Heart right ventricle (tissue), 16 donors: ENCODE data around the gene PRDM16. TPM values are rescaled to one million over a fixed set of nuclear protein-coding genes. Genes with fewer than 3 reads are reported as not detected.

Experiments used
- ATAC-seq, 8 donors: fragments of 200-7000 bp; cut with Tn5 transposase; one replicate each; pipeline ENCODE4 v1.9.1; 2020; ENCODE audit warnings: mild to moderate bottlenecking in 8 of 8, moderate library complexity in 8 of 8, moderate number of reproducible peaks in 1 of 8
- DNase-seq, 2 donors: peaks; one replicate each; pipeline ENCODE4 v3.0.0-alpha.2; 2020
- H3K27ac ChIP-seq, 10 donors: fragments of 200-600 bp; sonication (generic) in 2 of 10; one replicate each; pipeline versions ENCODE4 v1.5.0 to v1.8.0; 2020 to 2022; ENCODE audit warnings: mild to moderate bottlenecking in 3 of 10
- H3K27me3 ChIP-seq, 7 donors: fragments of 200-600 bp; one replicate each; pipeline ENCODE4 v1.8.0; 2021 to 2022; ENCODE audit warnings: mild to moderate bottlenecking in 2 of 7
- H3K36me3 ChIP-seq, 9 donors: fragments of 200-600 bp; sonication (generic) in 1 of 9; one replicate each; pipeline versions ENCODE4 v1.5.0 to v1.8.0; 2020 to 2022; ENCODE audit warnings: mild to moderate bottlenecking in 2 of 9
- H3K4me1 ChIP-seq, 9 donors: fragments of 200-600 bp; sonication (generic) in 1 of 9; one replicate each; pipeline versions ENCODE4 v1.5.0 to v1.8.0; 2020 to 2022; ENCODE audit warnings: mild to moderate bottlenecking in 4 of 9
- H3K4me3 ChIP-seq, 10 donors: fragments of 200-600 bp; sonication (generic) in 2 of 10; one replicate each; pipeline versions ENCODE4 v1.5.0 to v1.8.0; 2020 to 2022; ENCODE audit warnings: mild to moderate bottlenecking in 7 of 10, moderate library complexity in 2 of 10
- H3K9me3 ChIP-seq, 11 donors: fragments of 200-600 bp in 10 of 11; sonication (generic) in 2 of 11; one replicate each; pipeline versions ENCODE4 v1.5.0 to v1.8.0; 2013 to 2022; ENCODE audit warnings: mild to moderate bottlenecking in 2 of 11, control low read depth in 1 of 11, moderate library complexity in 1 of 11
- CTCF ChIP-seq, 9 donors: fragments of 200-600 bp; sonication (generic) in 2 of 9; IDR thresholded peaks; one replicate each; pipeline versions ENCODE4 v1.5.0 to v1.8.0; 2021 to 2022; ENCODE audit warnings: antibody characterized with exemption in 9 of 9, mild to moderate bottlenecking in 5 of 9, moderate library complexity in 1 of 9
- WGBS, 2 donors: extraction: QIAGEN DNeasy Blood & Tissue Kit; methylation state at CpG; one replicate each; pipeline ENCODE4 v1.1.7; 2013; ENCODE audit warnings: inconsistent platforms in 1 of 2; 5-methylcytosine and 5-hydroxymethylcytosine counted together
- intact Hi-C, 10 donors: fragments of 100-400 bp; cut with DNase I; formaldehyde crosslinking; loops; one replicate each; pipeline versions ENCODE4 v1.11.1 to v1.14.2; 2022
- polyA plus RNA-seq, 2 donors: library from polyadenylated mRNA; stranded (reverse); fragments of 200-250 nt; gene quantifications; one replicate each; pipeline ENCODE4 v1.2.3, GENCODE V29; 2013
- total RNA-seq, 10 donors: library from RNA; stranded (reverse); fragmentation: NEBNext Ultra II Directional in 3 of 10; extraction: Animal tissue kit (Norgen Biotek cat#: 25700) in 3 of 10; gene quantifications; one replicate each; pipeline versions ENCODE4 v1.2.1 to v1.2.4, GENCODE V29; 2021 to 2023
- donor health status: Arrhythmogenic right ventricular cardiomyopathy.
- donor health status: ischemic (EF 13 %, LVEDD 7.1; RV severe dilation, severe dysfunction).
- donor health status: healthy with polysubstance abuse.
- donor health status: DM: no; HTN: yes; CAD: no.
- donor health status: DM: no; HTN: no; CAD: no.
- donor health status: ischemic (EF 25% LVEDD 6.9; RV normal size, moderate dysfunction).
- donor health status: ischemic (EF 25% LVEDD 5.7; RV mildly dilated, moderate dysfunction).
- donor health status: healthy.
- donor health status: DM: yes; HTN: yes; CAD: no.
- donor health status: Ischemic cardiomyopathy.
- donor health status: ischemic (EF 35%, LVEDD 5.7; RV mildly dilated, moderate dysfunction).
- donor health status: nonischemic (EF 11% LVEDD 7.7; RV severe dilation, severe dysfunction).
- donor health status: DM: yes; HTN: yes; CAD: no.
- donor health status: PGD.
- donor health status: ischemic (EF 29% LVEDD 5.4; RV normal size, mild dysfunction).
- donor health status: nonischemic (EF 23%, LVEDD 6.1; RV moderate dilation, normal function).

Gene PRDM16
- total and polyA plus RNA-seq, 12 donors: 4.1 to 25.9 (median 14.8) TPM

DNA sequence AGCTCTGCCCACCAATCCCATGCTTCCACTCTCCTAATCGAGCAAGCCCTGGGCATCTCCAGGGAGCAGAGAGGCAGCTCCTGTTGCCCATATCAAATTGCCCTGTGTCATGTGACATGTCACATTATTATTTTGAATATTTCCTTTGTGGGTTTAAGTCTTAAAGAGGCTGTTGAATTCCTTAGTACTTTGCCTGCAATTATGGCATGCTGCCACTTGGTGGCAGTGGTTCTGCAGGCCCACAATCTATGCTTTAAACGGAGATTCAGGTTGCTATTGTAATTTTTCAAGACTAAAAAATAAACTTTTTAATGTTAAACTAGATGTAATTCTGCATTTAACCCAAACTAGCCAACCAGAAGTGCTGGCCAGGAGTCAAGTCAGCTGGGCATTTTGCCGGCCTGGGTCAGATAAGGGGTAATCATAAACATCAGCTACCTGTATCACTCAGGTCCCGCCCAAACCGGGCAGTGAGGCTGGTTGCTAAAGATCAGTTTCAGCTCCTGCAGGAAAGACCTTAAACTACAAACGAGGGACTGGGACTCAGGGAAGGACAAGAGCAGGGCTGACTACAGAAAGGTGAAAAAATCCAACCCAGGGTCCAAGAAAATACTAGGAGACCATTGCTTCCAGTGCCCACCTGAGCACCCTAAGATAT, 348.2 kb downstream of the PRDM16 start:
- no peak overlapping the region for H3K4me3 ChIP-seq
- peaks cover 0 to 13% (median 4%) of the 10 kb centered on the region in 11 donors for H3K9me3 ChIP-seq
- peak in 7 of 9 donors; percentile 16 to 32 (median 26) for TF ChIP-seq CTCF (IDR thresholded peaks at IDR 0.05)
- no peak for DNase-seq
- H3K36me3 ChIP-seq: peaks cover 0 to 45% (median 0%) of the 10 kb centered on the region in 9 donors
- H3K27me3 ChIP-seq: no peaks in the 10 kb centered on the region
- no peak for ATAC-seq
- intact Hi-C loops: loop anchor here in 2 of 10 donors (10.0 kb wide), 2 partner anchors 132 to 352 kb away; partner anchors contain the start of gene PRDM16 (in 1 of the 2)
- peak overlapping the region in 3 of 10 donors; percentile 87 to 91 (median 90) for H3K27ac ChIP-seq
- WGBS, 2 donors: 89 to 92% methylated on average over 6 of the region's 6 CpGs
- peaks cover 3 to 51% (median 23%) of the 10 kb centered on the region in 9 donors for H3K4me1 ChIP-seq

DNA sequence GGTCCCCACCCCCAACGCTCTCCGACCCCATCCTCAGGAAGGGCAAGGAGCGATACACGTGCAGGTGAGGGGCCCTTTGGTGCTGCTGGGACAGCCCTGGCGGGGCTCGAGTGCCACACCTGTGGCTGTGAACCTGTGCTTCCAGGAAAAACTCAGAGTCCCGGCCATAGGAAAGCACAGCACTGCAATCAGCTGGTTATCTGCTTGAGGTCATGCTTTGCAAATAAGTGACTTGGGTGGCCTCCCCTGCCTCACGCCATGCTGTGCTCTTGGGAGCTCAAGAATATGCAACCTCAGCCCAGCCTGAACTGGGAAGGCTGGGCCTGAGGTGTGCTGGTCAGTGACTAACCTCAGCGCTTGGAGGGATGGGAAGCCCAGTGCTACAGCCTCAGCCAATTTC, 348.9 kb downstream of the PRDM16 start:
- no peak for TF ChIP-seq CTCF (IDR thresholded peaks at IDR 0.05)
- Histone ChIP-seq H3K27me3 (no peaks in the 10 kb centered on the region), H3K9me3 (peaks cover 0 to 13% (median 4%) of the 10 kb centered on the region in 11 donors), H3K36me3 (peaks cover 0 to 45% (median 0%) of the 10 kb centered on the region in 9 donors), H3K4me3 (no peak overlapping the region), H3K27ac (no peak overlapping the region), H3K4me1 (peaks cover 9 to 58% (median 30%) of the 10 kb centered on the region in 9 donors)
- WGBS, 2 donors: 81 to 89% methylated on average over 9 of the region's 9 CpGs
- DNase-seq (no peak), ATAC-seq (no peak)
- intact Hi-C loops: loop anchor here in 2 of 10 donors (10.0 kb wide), 2 partner anchors 133 to 353 kb away; partner anchors contain the start of gene PRDM16 (in 1 of the 2)

- Histone ChIP-seq H3K4me1 (peaks cover 13 to 61% (median 37%) of the 10 kb centered on the region in 9 donors), H3K36me3 (peaks cover 0 to 45% (median 0%) of the 10 kb centered on the region in 9 donors), H3K9me3 (peaks cover 0 to 13% (median 4%) of the 10 kb centered on the region in 11 donors), H3K4me3 (no peak overlapping the region), H3K27me3 (peaks cover 0 to 5% (median 0%) of the 10 kb centered on the region in 7 donors), H3K27ac (no peak overlapping the region)
- DNase-seq (no peak), ATAC-seq (no peak)
- 90 to 92% methylated on average over 8 of the region's 8 CpGs for WGBS, 2 donors
- intact Hi-C loops: loop anchor here in 2 of 10 donors (10.0 kb wide), 2 partner anchors 134 to 354 kb away; partner anchors contain the start of gene PRDM16 (in 1 of the 2)
- TF ChIP-seq CTCF (IDR thresholded peaks at IDR 0.05): no peak
Observed at GRCh38 chr1:3418600-3418999, 349.6 kb downstream of the PRDM16 start.

DNA sequence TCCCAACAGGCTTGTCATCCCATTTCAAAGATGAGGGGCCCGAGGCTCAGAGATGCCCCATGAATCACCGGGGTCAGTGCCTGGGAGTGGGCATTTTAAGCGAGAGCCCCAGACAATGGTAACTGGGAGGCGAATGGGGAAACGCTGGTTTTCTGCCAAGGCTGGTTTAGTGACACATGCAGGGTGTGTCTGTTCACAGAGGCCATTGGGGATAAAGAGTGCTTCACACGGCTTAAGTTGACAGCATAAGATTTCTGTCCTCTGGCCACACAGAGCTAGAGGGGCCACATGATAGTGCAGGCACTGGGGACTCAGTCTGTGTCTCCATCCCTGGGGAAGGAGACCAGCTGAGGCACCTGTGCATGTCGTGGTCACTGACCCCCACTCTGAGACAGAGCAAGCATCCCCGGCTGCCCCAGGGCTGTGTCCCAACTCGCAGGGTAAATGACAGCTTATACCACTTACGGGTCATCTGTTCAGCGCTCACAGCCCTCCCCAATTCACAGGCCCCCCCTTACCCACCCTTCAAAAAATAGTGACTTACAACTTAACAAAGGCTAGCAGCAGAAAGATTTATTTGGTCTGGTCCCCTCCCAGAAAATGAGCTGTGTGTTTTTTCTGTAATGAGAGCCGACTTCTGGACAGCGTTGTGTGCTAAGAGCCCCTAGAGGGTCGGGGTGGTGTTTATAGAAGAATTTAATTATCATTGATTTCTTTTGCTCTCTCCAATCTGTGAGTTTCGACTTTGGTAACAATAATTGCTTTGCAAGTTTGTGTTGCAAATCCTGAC, 350.6 kb downstream of the PRDM16 start:
- H3K27ac ChIP-seq: peak overlapping the region in 1 of 10 donors; percentile 16
- peaks cover 0 to 13% (median 4%) of the 10 kb centered on the region in 11 donors for H3K9me3 ChIP-seq
- H3K27me3 ChIP-seq: peaks cover 0 to 5% (median 0%) of the 10 kb centered on the region in 7 donors
- WGBS, 2 donors: 86% methylated on average over 15 of the region's 15 CpGs
- intact Hi-C loops: loop anchor here in 9 of 10 donors (5.0 to 10.0 kb wide), 9 partner anchors 67 to 1007 kb away; partner anchors contain the start of genes PRDM16 (in 6 of the 9) and PEX10 (in 5 of the 9)
- ATAC-seq: no peak
- no peak for TF ChIP-seq CTCF (IDR thresholded peaks at IDR 0.05)
- DNase-seq: no peak
- peaks cover 0 to 44% (median 0%) of the 10 kb centered on the region in 9 donors for H3K36me3 ChIP-seq
- no peak overlapping the region for H3K4me3 ChIP-seq
- H3K4me1 ChIP-seq: peaks cover 11 to 61% (median 45%) of the 10 kb centered on the region in 9 donors
